IPS DF 4.7 (cell line): ENCODE results near the gene TTC9B.
"Not testable (repeated sequence)": the region's sequence is repeated elsewhere in the genome, so short reads cannot be mapped to it uniquely, and the experiment has no call there.

Experiments used
- DNase-seq: peaks from one replicate; pipeline ENCODE4 v3.0.0-alpha.2; 2013; ENCODE audit warnings: low spot score; ENCODE audit errors: extremely low read depth

Gene TTC9B

GRCh38 chr19:40171293-40171692 lies 46.9 kb downstream of the TTC9B start:
- not testable (repeated sequence) for DNase-seq

GRCh38 chr19:40170303-40170989 lies 47.7 kb downstream of the TTC9B start:
- not testable (repeated sequence) for DNase-seq

- DNase-seq = not testable (repeated sequence)
Measured at GRCh38 chr19:40169482-40170302, 48.5 kb downstream of the TTC9B start.
